ENCODE results near the gene IZUMO1R.
"Not testable (repeated sequence)": the region's sequence is repeated elsewhere in the genome, so short reads cannot be mapped to it uniquely, and the experiment has no call there.

The IZUMO1R gene

DNA sequence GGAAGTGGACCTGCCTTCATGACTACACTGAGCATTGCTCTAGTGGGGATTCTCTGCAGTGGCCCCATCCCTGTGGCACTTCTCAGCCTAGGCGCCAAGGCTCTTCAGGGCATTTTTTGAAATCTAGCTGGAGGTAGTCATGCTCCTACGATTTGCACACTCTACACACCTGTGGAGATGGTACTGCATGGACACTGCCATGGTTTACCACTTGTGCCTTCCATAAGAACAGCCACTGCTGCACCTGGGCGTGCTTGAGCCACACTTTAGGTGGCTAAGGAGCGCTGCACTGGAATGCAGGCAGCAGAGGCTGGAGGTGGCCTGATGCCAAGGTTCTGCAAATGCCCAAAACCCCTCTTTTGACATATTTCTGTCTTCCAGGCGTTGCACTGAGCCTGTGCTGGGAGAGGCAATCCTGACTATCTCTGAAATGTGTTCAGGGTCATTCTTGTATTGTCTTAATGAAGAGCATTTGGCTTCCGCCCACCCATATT lies 24.3 kb downstream of the IZUMO1R start:
- no peak for DNase-seq

DNA sequence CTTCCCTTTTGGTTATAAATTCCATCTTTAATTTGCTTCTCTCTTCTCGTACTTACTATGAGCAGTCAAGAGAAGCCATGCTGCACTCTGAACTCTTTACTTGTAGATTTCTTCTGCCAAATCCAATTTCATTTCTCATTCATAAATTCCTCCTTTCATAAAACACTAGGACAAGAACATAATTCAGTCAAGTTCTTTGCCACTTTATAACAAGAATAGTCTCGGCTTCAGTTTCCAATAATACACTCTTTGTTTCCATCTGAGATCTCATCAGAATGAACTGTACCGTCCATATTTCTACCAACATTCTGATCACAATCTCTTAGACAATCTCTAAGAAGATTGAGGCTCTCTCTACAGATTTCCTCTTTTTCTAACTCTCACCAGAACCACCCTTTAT lies 25.1 kb downstream of the IZUMO1R start:
- no peak for DNase-seq

DNA sequence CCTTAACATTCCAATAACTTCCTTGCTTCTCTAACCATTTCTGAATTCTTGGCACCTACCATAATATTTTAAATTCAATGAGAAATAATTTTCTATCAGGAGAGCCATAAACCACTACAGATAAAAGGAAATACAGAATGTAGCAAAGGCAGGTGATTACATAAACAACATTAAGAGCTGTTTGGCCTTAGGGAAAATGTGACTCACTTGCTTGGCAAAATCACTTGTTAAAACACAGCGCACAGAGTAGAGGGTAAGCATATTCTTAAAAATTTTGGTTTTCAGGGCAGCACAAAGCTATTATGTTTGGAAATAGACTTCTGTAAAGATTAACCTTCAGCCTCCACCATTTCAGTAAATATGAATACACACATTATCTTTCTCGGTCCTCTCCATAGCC lies 26.4 kb downstream of the IZUMO1R start:
- DNase-seq: no peak

DNA sequence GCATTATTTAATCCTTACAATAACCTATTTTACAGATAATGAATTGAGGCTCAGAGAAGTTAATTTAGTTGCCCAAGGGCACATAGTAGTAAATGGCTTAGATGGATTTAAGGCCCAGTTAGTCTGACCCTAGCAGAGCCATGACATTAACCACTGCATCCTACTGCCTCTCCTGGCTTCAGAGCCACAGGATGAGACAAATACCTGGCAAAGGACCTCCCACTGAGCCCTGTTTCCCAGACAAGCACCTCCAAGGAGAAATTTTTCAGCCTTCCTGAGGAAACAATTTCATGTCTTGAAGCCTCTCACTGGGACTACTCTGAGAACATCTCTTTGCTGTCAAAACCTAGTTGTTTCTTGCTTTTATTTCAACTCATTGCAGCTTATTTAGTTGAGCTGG lies 28.4 kb downstream of the IZUMO1R start:
- no peak for DNase-seq

DNA sequence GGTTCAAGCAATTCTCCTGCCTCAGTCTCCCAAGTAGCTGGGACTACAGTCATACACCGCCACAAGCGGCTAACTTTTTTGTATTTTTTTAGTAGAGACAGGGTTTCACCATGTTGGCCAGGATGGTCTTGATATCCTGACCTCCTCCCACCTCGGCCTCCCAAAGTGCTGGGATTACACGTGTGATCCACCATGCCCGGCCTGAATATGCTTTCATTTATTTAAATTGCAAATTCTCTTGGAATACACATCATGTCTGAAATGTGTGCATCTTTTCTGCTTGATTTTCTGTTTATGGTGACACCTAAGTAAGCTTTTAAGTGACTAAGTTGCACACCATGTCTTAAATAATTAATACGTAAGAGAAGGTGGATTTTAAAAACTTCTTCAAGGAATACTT lies 31.7 kb downstream of the IZUMO1R start:
- DNase-seq: no peak

DNA sequence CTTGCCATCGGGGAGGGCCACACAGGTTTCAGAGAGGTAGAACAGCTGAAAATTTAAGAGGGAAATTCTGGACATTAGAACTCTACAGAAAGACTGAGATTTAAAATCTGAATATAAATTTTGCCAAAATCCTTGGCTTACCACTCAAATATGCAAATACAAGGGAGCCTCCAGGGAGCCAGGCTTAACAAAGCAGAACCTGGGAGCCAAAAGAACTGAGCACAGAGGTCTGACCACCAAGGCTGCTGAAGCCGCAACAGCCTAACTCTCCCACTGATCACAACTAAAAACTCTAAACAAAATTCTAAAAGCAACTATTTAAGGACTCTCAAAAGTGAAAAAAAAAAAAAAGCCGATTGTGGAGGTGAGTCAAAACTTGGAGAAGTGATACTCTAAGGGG lies 34.3 kb downstream of the IZUMO1R start:
- DNase-seq: no peak

DNA sequence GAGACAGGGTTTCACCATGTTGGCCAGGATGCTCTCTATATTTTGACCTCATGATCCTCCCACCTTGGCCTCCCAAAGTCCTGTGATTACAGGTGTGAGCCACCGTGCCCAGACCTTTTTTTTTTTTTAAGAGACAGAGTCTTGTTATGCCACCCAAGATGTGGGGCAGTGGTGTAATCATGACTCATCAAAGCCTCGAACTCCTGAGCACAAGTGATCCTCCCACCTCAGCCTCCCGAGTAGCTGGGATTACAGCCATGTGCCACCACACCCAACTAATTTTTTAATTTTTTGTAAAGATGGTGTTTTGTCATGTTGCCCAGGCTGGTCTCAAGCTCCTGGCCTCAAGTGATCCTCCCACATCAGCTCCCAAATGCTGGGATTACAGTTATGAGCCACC lies 37.9 kb downstream of the IZUMO1R start:
- no peak for DNase-seq

DNA sequence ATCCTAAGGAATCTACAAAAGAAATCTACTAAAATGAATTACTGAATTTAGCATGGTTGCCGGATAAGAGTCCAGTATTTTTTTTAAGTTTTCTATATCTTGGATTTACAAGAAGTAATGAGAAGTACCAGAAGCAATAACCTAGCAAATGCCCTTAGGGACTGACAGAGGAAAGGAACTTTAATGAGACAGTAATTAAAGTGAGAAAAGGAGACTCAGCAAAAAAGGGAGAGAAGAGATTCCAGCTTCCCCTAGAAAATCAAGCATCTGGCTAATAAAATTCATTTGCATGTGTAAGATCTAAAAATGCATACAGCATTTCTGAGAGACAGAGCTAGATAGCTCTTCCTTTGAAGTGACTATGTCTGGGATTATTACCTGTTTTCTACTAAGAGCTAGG lies 39.1 kb downstream of the IZUMO1R start:
- no peak for DNase-seq

DNA sequence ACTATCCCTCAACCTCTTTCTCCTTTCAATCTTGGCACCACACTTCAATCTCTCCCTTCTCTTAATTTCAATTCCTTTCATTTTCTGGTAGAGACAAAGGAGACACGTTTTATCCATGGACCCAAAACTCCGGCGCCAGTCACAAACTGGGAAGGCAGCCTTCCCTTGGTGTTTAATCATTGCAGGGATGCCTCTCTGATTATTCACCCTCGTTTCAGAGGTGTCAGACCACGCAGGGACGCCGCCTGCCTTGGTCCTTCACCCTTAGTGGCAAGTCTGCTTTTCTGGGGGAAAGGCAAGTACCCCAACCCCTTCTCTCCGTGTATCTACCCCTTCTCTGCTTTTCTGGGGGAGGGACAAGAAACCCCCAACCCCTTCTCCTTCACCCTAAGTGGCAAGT lies 41.9 kb downstream of the IZUMO1R start:
- DNase-seq: not testable (repeated sequence)

DNA sequence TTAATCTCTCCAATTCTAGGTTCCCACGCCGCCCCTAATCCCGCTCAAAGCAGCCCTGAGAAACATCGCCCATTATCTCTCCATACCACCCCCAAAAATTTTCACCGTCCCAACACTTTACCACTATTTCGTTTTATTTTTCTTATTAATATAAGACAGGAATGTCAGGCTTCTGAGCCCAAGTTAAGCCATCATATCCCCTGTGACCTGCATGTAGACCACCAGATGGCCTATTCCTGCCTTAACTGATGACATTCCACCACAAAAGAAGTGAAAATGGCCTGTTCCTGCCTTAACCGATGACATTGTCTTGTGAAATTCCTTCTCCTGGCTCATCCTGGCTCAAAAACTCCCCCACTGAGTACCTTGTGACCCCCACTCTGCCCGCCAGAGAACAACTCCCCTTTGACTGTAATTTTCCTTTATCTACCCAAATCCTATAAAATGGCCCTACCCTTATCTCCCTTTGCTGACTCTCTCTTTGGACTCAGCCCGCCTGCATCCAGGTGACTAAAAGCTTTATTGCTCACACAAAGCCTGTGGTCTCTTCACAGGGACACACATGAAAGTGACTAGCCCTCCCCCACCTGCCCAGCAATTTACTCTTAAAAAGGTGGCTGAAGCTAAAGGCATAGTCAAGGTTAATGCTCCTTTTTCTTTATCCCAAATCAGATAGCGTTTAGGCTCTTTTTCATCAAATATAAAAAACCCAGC lies 46.6 kb downstream of the IZUMO1R start:
- DNase-seq: not testable (repeated sequence)

All from stimulated activated CD4-positive, alpha-beta T cell treated with anti-CD3 and anti-CD28 coated beads, Interleukin-4, amount 100 ng/mL, for 1 hour (primary cell).